ENCODE data around the gene PTGER3.
"Not testable (repeated sequence)": the region's sequence is repeated elsewhere in the genome, so short reads cannot be mapped to it uniquely, and the experiment has no call there.

The PTGER3 gene

GRCh38 chr1:70947835-70948234, 99.8 kb downstream of the PTGER3 start:
- no peak for DNase-seq (ENCODE audit: low read depth)

DNA sequence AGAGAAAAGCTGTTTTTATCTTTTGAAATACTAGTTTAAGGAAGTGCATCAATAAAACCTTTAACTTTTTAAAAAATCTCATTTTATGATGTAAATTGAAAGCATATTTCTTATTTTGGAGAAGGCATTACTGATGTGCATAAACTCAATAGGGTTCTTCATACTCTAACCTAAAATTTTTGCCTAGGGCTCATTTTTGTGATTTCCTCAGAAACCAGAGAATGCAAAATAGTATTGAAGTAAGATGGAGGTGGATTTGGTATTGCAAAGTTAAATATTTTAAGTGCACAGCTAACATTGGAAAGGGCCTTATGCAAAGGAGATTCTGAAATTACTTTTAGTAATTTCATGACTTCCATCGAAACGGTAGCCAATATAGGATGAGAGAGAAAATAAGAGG, 101.9 kb downstream of the PTGER3 start:
- no peak for DNase-seq (ENCODE audit: low read depth)

- DNase-seq (ENCODE audit: low read depth): no peak
Measured at GRCh38 chr1:70945251-70945650, 102.4 kb downstream of the PTGER3 start.

GRCh38 chr1:70941563-70941962, 106.1 kb downstream of the PTGER3 start:
- no peak for DNase-seq (ENCODE audit: low read depth)

GRCh38 chr1:70940398-70940797, 107.2 kb downstream of the PTGER3 start:
- DNase-seq (ENCODE audit: low read depth): not testable (repeated sequence)

GRCh38 chr1:70934194-70934961, 113.2 kb downstream of the PTGER3 start:
- no peak for DNase-seq (ENCODE audit: low read depth)

DNA sequence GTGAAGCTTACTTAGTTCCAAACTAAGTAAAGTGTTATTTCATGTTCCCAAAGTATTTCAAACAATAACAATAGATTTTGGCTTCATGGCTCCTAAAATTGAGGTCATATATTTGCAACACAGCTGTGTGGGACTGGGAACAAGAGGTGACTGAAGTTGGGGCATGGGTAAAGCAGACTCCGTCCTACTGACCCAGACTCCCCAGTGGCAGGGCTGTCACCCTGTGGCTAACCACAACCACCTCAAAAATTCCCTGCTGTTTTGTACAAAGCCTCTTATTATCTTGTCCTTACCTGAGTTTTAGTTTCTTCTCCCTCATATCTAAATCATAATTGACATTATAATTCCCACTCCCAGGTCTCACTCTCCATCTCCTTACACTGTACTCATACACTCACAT, 117.6 kb downstream of the PTGER3 start:
- no peak for DNase-seq (ENCODE audit: low read depth)

- DNase-seq (ENCODE audit: low read depth): no peak
Measured at GRCh38 chr1:70922196-70922595, 125.4 kb downstream of the PTGER3 start.
